K562 (cell line): Measurements from ENCODE around the gene PDIA4. TPM values are rescaled to one million over a fixed set of nuclear protein-coding genes. Genes with fewer than 3 reads are reported as not detected.

ENCODE experiments used
- C11orf30 ChIP-seq: fragments of 450-650 bp; IDR thresholded peaks from 2 replicates; pipeline ENCODE4 v1.6.1; 2016; ENCODE audit warnings: low read depth, mild to moderate bottlenecking
- GATA2 ChIP-seq: sonication (generic); formaldehyde crosslinking; IDR thresholded peaks from 2 replicates; pipeline ENCODE4 v1.4.0; 2020; ENCODE audit warnings: mild to moderate bottlenecking, missing genetic modification reagents
- ZBTB1 ChIP-seq: sonication (generic); formaldehyde crosslinking; IDR thresholded peaks from 2 replicates; pipeline ENCODE4 v1.8.1; 2023; ENCODE audit warnings: missing genetic modification reagents, low read depth, mild to moderate bottlenecking, borderline replicate concordance
- ZNF41 ChIP-seq: fragments of 250-450 bp; sonication (Bioruptor Pico); conservative IDR thresholded peaks from 2 replicates; pipeline ENCODE4 v1.4.0; 2020; ENCODE audit warnings: mild to moderate bottlenecking
- ZNF507 ChIP-seq: conservative IDR thresholded peaks from 2 replicates; pipeline ENCODE4 v1.6.1; 2017; ENCODE audit warnings: missing genetic modification characterization, missing compliant biosample characterization
- ZNF586 ChIP-seq: fragments of 450-650 bp; formaldehyde crosslinking; conservative IDR thresholded peaks from 2 replicates; pipeline ENCODE4 v1.4.0; 2020; ENCODE audit warnings: mild to moderate bottlenecking, moderate library complexity
- polyA plus RNA-seq, 8 experiments: library from polyadenylated mRNA; depleted of rRNA in 4 of 8; stranded (reverse) in 5 of 8; unstranded in 3 of 8; fragments of >200 nt; fragmentation: Nextera tagmentation in 2 of 8; fragmentation: Illumina TruSeq in 1 of 8; extraction: Ambion mirVana in 2 of 8; extraction: Trizol in 1 of 8; gene quantifications; 2 replicates each; pipeline versions ENCODE4 v1.2.1 to v1.2.3, GENCODE V29; 2011 to 2014; ENCODE audit warnings: inconsistent platforms in 1 of 8, missing spikeins in 1 of 8
- total RNA-seq, 7 experiments: library from RNA; depleted of rRNA in 6 of 7; stranded (reverse); fragments of >200 nt in 6 of 7; fragmentation: Illumina TruSeq in 2 of 7; extraction: Trizol in 2 of 7; gene quantifications; 2 replicates each; pipeline versions ENCODE4 v1.2.1 to v1.2.3, GENCODE V29; 2011 to 2021; ENCODE audit warnings: low replicate concordance in 1 of 7
- TF ChIP-seq, protein P1 (sequence below): fragments of 250-450 bp; sonication (Bioruptor Pico); IDR thresholded peaks from 2 replicates; pipeline ENCODE4 v1.5.0; 2021; ENCODE audit warnings: mild to moderate bottlenecking, moderate library complexity
- TF ChIP-seq, protein P2 (sequence below): sonication (generic); formaldehyde crosslinking; IDR thresholded peaks from 2 replicates; pipeline ENCODE4 v1.8.0; 2022; ENCODE audit warnings: missing genetic modification reagents, mild to moderate bottlenecking, borderline replicate concordance
- TF ChIP-seq, protein P3 (sequence below): fragments of 450-650 bp; formaldehyde crosslinking; IDR thresholded peaks from 2 replicates; pipeline ENCODE4 v1.4.0; 2022; ENCODE audit warnings: missing genetic modification characterization
- TF ChIP-seq, protein P4 (sequence below): fragments of 450-650 bp; IDR thresholded peaks from one replicate; pipeline ENCODE4 v1.6.1; 2018; ENCODE audit warnings: mild to moderate bottlenecking, moderate library complexity; ENCODE audit not compliant: partially characterized antibody
- TF ChIP-seq, protein P5 (sequence below), 2 experiments: fragments of 450-650 bp; IDR thresholded peaks; 2 replicates each; pipeline ENCODE4 v1.6.1; 2016
- TF ChIP-seq, protein P6 (sequence below): fragments of 250-450 bp; sonication (Bioruptor Pico); IDR thresholded peaks from 2 replicates; pipeline ENCODE4 v1.4.0; 2020; ENCODE audit warnings: mild to moderate bottlenecking

Gene PDIA4
- total and polyA plus RNA-seq, 9 of the 15 experiments (the other 6 are each of a cell fraction or from before 2014, with no cell fraction given): 9.1 to 175 (median 146) TPM

DNA sequence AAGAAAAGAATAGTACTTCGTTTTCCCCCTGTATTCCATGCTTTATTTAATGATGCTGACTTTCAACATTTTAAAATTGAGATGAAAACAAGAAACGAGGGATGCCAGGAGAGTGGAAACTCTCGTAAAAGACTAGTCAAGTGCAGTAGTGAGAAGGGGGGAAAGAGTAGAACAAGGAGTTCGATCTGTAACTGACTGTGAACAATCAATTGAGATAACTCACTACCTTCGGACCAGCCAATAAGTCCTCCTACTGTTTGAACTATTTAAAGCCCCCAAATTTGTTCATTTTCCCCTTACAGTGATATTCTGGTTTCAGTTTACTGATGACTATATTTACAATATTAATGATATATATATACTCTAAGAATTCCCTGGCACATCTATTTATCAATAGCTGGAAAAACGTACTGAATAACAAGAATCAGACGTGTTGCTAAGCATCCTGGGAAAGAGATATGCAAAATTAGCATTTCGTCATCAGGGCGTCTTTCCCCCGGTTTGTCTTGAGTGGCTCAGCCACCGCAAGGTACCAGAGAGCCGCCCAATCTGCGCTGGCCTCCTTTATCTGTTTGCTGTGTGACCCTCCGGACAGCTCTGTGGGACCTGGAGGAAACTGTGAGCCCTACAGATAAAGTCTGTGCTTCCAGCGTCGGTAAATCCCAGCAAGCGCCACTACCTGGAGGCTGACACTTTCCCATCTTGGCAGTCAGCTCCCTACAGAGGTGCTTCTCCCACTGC is 41.1 kb downstream of the PDIA4 start (continued):
- TF ChIP-seq, protein P1, sequence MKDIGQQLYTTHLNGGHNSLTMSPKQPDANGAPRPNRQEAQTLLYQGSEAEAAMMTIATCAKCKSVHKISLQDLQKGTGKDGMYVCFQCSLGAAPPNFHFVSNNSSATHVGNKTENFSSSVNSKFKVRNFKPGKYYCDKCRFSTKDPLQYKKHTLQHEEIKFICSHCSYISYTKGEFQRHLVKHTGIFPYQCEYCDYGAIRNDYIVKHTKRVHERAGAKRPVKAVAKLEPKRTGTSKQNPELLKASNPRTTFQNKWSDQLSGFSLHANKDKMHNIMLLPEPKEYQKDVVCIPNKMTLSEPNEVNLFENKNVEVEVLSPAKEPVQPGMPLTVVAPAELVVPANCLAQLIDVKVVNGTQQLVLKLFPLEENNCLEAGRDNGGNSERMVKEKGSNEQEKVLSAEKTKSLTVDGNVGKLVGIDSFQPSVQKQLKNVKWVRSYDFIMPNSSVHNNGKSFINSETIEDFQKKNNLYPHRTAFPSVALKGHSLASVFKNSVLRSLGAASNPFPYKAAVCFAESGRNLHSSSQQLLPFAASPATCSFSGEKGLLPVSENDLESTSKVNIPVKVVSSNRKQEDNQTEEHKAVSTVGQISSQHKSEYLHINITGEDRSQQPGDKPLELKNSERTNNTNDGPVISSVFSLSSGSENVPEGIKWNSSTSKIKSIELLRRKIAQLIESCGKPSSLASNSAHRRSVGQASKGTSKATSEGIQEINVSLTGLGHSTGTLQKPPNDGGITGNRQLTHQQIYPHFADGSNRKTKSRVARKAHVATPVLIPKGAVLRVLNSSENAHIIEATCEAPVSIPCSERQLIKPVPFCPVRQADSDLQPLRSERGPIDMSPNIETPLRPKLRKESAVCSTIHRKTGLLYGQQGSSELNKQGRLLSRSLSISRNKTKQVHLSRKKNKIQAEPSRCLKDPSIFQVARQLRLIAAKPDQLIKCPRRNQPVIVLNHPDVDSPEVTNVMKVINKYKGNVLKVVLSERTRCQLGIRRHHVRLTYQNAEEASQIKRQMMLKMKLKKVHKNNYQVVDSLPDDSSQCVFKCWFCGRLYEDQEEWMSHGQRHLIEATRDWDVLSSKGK (CRISPR knock-in tag): no peak
- TF ChIP-seq, protein P2, sequence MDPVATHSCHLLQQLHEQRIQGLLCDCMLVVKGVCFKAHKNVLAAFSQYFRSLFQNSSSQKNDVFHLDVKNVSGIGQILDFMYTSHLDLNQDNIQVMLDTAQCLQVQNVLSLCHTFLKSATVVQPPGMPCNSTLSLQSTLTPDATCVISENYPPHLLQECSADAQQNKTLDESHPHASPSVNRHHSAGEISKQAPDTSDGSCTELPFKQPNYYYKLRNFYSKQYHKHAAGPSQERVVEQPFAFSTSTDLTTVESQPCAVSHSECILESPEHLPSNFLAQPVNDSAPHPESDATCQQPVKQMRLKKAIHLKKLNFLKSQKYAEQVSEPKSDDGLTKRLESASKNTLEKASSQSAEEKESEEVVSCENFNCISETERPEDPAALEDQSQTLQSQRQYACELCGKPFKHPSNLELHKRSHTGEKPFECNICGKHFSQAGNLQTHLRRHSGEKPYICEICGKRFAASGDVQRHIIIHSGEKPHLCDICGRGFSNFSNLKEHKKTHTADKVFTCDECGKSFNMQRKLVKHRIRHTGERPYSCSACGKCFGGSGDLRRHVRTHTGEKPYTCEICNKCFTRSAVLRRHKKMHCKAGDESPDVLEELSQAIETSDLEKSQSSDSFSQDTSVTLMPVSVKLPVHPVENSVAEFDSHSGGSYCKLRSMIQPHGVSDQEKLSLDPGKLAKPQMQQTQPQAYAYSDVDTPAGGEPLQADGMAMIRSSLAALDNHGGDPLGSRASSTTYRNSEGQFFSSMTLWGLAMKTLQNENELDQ (CRISPR knock-in tag): no peak
- TF ChIP-seq, protein P3, sequence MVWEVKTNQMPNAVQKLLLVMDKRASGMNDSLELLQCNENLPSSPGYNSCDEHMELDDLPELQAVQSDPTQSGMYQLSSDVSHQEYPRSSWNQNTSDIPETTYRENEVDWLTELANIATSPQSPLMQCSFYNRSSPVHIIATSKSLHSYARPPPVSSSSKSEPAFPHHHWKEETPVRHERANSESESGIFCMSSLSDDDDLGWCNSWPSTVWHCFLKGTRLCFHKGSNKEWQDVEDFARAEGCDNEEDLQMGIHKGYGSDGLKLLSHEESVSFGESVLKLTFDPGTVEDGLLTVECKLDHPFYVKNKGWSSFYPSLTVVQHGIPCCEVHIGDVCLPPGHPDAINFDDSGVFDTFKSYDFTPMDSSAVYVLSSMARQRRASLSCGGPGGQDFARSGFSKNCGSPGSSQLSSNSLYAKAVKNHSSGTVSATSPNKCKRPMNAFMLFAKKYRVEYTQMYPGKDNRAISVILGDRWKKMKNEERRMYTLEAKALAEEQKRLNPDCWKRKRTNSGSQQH (CRISPR knock-in tag): peak; percentile 18; the same call in 1 of the 2 replicates
- TF ChIP-seq ZNF507 (no peak), GATA2 (CRISPR knock-in tag) (0 out of 2 replicates have a peak, but pooled peaks have one; percentile 44), ZNF586 (no peak), C11orf30 (peak; percentile 63; the same call in 1 of the 2 replicates), ZBTB1 (no peak), ZNF41 (CRISPR knock-in tag) (no peak)
- TF ChIP-seq, protein P4, sequence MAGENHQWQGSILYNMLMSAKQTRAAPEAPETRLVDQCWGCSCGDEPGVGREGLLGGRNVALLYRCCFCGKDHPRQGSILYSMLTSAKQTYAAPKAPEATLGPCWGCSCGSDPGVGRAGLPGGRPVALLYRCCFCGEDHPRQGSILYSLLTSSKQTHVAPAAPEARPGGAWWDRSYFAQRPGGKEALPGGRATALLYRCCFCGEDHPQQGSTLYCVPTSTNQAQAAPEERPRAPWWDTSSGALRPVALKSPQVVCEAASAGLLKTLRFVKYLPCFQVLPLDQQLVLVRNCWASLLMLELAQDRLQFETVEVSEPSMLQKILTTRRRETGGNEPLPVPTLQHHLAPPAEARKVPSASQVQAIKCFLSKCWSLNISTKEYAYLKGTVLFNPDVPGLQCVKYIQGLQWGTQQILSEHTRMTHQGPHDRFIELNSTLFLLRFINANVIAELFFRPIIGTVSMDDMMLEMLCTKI: no peak
- TF ChIP-seq, protein P5, sequence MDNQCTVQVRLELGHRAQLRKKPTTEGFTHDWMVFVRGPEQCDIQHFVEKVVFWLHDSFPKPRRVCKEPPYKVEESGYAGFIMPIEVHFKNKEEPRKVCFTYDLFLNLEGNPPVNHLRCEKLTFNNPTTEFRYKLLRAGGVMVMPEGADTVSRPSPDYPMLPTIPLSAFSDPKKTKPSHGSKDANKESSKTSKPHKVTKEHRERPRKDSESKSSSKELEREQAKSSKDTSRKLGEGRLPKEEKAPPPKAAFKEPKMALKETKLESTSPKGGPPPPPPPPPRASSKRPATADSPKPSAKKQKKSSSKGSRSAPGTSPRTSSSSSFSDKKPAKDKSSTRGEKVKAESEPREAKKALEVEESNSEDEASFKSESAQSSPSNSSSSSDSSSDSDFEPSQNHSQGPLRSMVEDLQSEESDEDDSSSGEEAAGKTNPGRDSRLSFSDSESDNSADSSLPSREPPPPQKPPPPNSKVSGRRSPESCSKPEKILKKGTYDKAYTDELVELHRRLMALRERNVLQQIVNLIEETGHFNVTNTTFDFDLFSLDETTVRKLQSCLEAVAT (IDR thresholded peaks at IDR 0.05): peak in 1 of 2 experiments; percentile 9; a peak in 1 of 4 replicates
- TF ChIP-seq, protein P6, sequence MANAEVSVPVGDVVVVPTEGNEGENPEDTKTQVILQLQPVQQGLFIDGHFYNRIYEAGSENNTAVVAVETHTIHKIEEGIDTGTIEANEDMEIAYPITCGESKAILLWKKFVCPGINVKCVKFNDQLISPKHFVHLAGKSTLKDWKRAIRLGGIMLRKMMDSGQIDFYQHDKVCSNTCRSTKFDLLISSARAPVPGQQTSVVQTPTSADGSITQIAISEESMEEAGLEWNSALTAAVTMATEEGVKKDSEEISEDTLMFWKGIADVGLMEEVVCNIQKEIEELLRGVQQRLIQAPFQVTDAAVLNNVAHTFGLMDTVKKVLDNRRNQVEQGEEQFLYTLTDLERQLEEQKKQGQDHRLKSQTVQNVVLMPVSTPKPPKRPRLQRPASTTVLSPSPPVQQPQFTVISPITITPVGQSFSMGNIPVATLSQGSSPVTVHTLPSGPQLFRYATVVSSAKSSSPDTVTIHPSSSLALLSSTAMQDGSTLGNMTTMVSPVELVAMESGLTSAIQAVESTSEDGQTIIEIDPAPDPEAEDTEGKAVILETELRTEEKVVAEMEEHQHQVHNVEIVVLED: peak; percentile 15; the same call in 1 of the 2 replicates
